ENCODE results near the gene EIF3K. TPM values are rescaled to one million over a fixed set of nuclear protein-coding genes. Genes with fewer than 3 reads are reported as not detected.

EIF3K gene
- total RNA-seq, 2 donors from 2014 or later, result 303 to 334 TPM

GRCh38 chr19:38654628-38655055, 35.7 kb downstream of the EIF3K start:
- TF ChIP-seq CTCF (conservative IDR thresholded peaks at IDR 0.05), result no peak
- peak; percentile 77 for DNase-seq
- Mint-ChIP-seq H3K4me3 (peak overlapping the region; percentile 31), H3K4me1 (peaks cover 87% of the 10 kb centered on the region), H3K36me3 (ENCODE audit: low read depth) (peaks cover 8% of the 10 kb centered on the region), H3K27me3 (ENCODE audit: insufficient read depth) (no peaks in the 10 kb centered on the region), H3K27ac (peak overlapping the region; percentile 87), H3K9me3 (no peaks in the 10 kb centered on the region)
- Histone ChIP-seq H3K9ac (ENCODE audit: extremely low read depth, low read length, poor library complexity, severe bottlenecking) (peak overlapping the region; percentile 8), H3K27ac (ENCODE audit: low read depth, low read length) (no peak overlapping the region), H3K4me1 (ENCODE audit: control insufficient read depth, insufficient read depth, low read length) (peaks cover 27% of the 10 kb centered on the region), H3K9me3 (ENCODE audit: control insufficient read depth, low read length) (no peaks in the 10 kb centered on the region), H3K4me3 (ENCODE audit: low read length) (no peak overlapping the region), H3K27me3 (ENCODE audit: control insufficient read depth, insufficient read depth, low read length, poor library complexity, severe bottlenecking) (no peaks in the 10 kb centered on the region), H3K36me3 (ENCODE audit: control insufficient read depth, insufficient read depth, low read length) (peaks cover 60% of the 10 kb centered on the region)
- 47 to 62% methylated on average over 2 to 3 of the region's 6 CpGs for WGBS, 2 experiments (ENCODE audit: insufficient coverage in 1 of 2, insufficient read length in 1 of 2)

GRCh38 chr19:38655148-38655824, 36.3 kb downstream of the EIF3K start:
- Histone ChIP-seq H3K9me3 (ENCODE audit: control insufficient read depth, low read length) (no peaks in the 10 kb centered on the region), H3K27ac (ENCODE audit: low read depth, low read length) (no peak overlapping the region), H3K9ac (ENCODE audit: extremely low read depth, low read length, poor library complexity, severe bottlenecking) (peak overlapping the region; percentile 8), H3K4me3 (ENCODE audit: low read length) (peak overlapping the region; percentile 6), H3K27me3 (ENCODE audit: control insufficient read depth, insufficient read depth, low read length, poor library complexity, severe bottlenecking) (no peaks in the 10 kb centered on the region), H3K4me1 (ENCODE audit: control insufficient read depth, insufficient read depth, low read length) (peaks cover 27% of the 10 kb centered on the region), H3K36me3 (ENCODE audit: control insufficient read depth, insufficient read depth, low read length) (peaks cover 65% of the 10 kb centered on the region)
- WGBS, 2 experiments (ENCODE audit: insufficient coverage in 1 of 2, insufficient read length in 1 of 2), result 64 to 72% methylated on average over 4 to 5 of the region's 5 CpGs
- Mint-ChIP-seq H3K27me3 (ENCODE audit: insufficient read depth) (no peaks in the 10 kb centered on the region), H3K9me3 (no peaks in the 10 kb centered on the region), H3K4me1 (peaks cover 81% of the 10 kb centered on the region), H3K36me3 (ENCODE audit: low read depth) (peaks cover 8% of the 10 kb centered on the region), H3K27ac (peak overlapping the region; percentile 87), H3K4me3 (peak overlapping the region; percentile 31)
- TF ChIP-seq CTCF (conservative IDR thresholded peaks at IDR 0.05), result no peak
- DNase-seq, result peak; percentile 76

DNA sequence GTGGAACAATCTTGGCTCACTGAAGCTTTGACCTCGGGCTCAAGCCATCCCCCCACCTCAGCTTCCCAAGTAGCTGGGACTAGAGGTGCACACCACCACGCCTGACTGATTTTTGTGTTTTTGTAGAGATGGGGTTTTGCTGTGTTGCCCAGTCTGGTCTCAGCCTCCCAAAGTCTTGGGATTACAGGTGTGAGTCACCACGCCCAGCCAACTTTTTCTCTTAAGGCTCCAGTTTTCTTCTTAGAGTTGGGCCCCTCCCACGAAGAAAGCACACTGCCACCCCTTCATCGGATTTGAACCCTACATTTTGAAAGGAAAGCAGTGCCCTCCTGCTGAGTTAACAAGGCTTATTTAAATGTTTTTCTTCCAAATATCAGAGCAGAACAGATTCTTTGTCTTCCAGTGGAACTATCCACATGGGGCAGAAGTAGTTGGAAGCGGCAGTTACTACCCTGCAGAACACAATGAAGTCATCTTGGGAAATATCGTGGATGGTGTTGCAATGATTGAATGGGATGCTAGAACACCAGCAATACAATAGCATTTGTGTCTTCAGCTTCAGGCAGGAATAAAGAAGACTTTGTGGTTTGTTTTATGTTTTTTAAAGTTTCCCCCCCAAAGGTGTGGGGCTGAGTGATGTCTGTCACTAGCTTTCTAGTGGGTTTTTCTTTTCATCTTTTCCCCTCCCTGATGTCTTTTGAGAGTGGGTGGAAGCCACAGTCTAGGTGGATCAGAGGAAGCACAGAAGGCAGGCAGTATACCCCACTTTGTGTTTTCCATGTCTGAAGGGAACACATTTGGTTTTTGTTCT, 37.4 kb downstream of the EIF3K start:
- Histone ChIP-seq H3K36me3 (ENCODE audit: control insufficient read depth, insufficient read depth, low read length) (peaks cover 74% of the 10 kb centered on the region), H3K4me3 (ENCODE audit: low read length) (no peak overlapping the region), H3K4me1 (ENCODE audit: control insufficient read depth, insufficient read depth, low read length) (peaks cover 24% of the 10 kb centered on the region), H3K9ac (ENCODE audit: extremely low read depth, low read length, poor library complexity, severe bottlenecking) (no peak overlapping the region), H3K27me3 (ENCODE audit: control insufficient read depth, insufficient read depth, low read length, poor library complexity, severe bottlenecking) (no peaks in the 10 kb centered on the region), H3K9me3 (ENCODE audit: control insufficient read depth, low read length) (no peaks in the 10 kb centered on the region), H3K27ac (ENCODE audit: low read depth, low read length) (peak overlapping the region; percentile 9)
- Mint-ChIP-seq H3K27me3 (ENCODE audit: insufficient read depth) (no peaks in the 10 kb centered on the region), H3K9me3 (no peaks in the 10 kb centered on the region), H3K4me1 (peaks cover 73% of the 10 kb centered on the region), H3K36me3 (ENCODE audit: low read depth) (peaks cover 16% of the 10 kb centered on the region), H3K4me3 (no peak overlapping the region), H3K27ac (peak overlapping the region; percentile 83)
- DNase-seq, result no peak
- 86 to 88% methylated on average over 7 of the region's 7 CpGs for WGBS, 2 experiments (ENCODE audit: insufficient coverage in 1 of 2, insufficient read length in 1 of 2)
- TF ChIP-seq CTCF (conservative IDR thresholded peaks at IDR 0.05), result no peak
